Measurements from ENCODE around the gene PSMD11. TPM values are rescaled to one million over a fixed set of nuclear protein-coding genes. Genes with fewer than 3 reads are reported as not detected.

Gene PSMD11
- total and polyA plus RNA-seq, 2 of the 13 experiments (the other 11 are each of a cell fraction or from before 2014, with no cell fraction given), result 69.8 to 152 TPM

- ATAC-seq (no peak), DNase-seq (ENCODE audit: low spot score) (no peak), FAIRE-seq (no peak)
- in situ Hi-C loops (cut with HindIII; ENCODE audit: extremely low pct_ligation_motif_present, low pct_unique_long_range_greater_than_20kb), result no loop called here
- H3K79me2 ChIP-seq (ENCODE audit: insufficient read depth, low read length), result no peaks in the 10 kb centered on the region
- no peaks in the 10 kb centered on the region for H3K27me3 ChIP-seq (ENCODE audit: control insufficient read depth in 1 of 2, insufficient read depth in 2 of 2, low read length in 2 of 2)
- H3K4me2 ChIP-seq (ENCODE audit: low read depth, low read length), result no peak overlapping the region
- no peak overlapping the region for H3K4me3 ChIP-seq (replicated peaks in 1 of 3; ENCODE audit: insufficient read depth in 1 of 3, low read depth in 2 of 3, low read length in 3 of 3)
- peaks cover 2 to 4% of the 10 kb centered on the region in 2 experiments; a peak in 2 of 5 replicates for H3K36me3 ChIP-seq (replicated peaks in 1 of 2; ENCODE audit: control insufficient read depth in 1 of 2, insufficient read depth in 2 of 2, low read length in 2 of 2)
- no peak for TF ChIP-seq ZNF629 (CRISPR knock-in tag; conservative IDR thresholded peaks at IDR 0.05)
- no peak for TF ChIP-seq EP300 (IDR thresholded peaks at IDR 0.05; ENCODE audit: low read depth in 2 of 2, low read length in 2 of 2)
- TF ChIP-seq EP300 (CRISPR knock-in tag; IDR thresholded peaks at IDR 0.05; ENCODE audit: borderline replicate concordance), result no peak
- TF ChIP-seq MED1 (CRISPR knock-in tag; IDR thresholded peaks at IDR 0.05), result no peak
- no peak for TF ChIP-seq ZSCAN9 (CRISPR knock-in tag; IDR thresholded peaks at IDR 0.05; ENCODE audit: borderline replicate concordance)
- TF ChIP-seq BRD4 (CRISPR knock-in tag; IDR thresholded peaks at IDR 0.05), result no peak
- TF ChIP-seq ZNF800 (CRISPR knock-in tag; IDR thresholded peaks at IDR 0.05), result no peak
- no peak for TF ChIP-seq ARID2 (CRISPR knock-in tag; IDR thresholded peaks at IDR 0.05; ENCODE audit: borderline replicate concordance)
- no peak for TF ChIP-seq SKIL (CRISPR knock-in tag; IDR thresholded peaks at IDR 0.05; ENCODE audit: borderline replicate concordance)
- TF ChIP-seq, protein P1, sequence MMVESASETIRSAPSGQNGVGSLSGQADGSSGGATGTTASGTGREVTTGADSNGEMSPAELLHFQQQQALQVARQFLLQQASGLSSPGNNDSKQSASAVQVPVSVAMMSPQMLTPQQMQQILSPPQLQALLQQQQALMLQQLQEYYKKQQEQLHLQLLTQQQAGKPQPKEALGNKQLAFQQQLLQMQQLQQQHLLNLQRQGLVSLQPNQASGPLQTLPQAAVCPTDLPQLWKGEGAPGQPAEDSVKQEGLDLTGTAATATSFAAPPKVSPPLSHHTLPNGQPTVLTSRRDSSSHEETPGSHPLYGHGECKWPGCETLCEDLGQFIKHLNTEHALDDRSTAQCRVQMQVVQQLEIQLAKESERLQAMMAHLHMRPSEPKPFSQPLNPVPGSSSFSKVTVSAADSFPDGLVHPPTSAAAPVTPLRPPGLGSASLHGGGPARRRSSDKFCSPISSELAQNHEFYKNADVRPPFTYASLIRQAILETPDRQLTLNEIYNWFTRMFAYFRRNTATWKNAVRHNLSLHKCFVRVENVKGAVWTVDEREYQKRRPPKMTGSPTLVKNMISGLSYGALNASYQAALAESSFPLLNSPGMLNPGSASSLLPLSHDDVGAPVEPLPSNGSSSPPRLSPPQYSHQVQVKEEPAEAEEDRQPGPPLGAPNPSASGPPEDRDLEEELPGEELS (CRISPR knock-in tag; IDR thresholded peaks at IDR 0.05), result no peak
- TF ChIP-seq CREM (IDR thresholded peaks at IDR 0.05), result no peak
- TF ChIP-seq CREM (CRISPR knock-in tag; IDR thresholded peaks at IDR 0.05), result no peak
- intact Hi-C loops (cut with micrococcal nuclease; ENCODE audit: unreplicated experiment), result no loop called here
- ChIA-PET CTCF (ENCODE audit: low intra/inter-chr PET ratio, low total read pairs) (no interaction called here), POLR2A (no interaction called here)
- 92% methylated on average over 3 of the region's 11 CpGs for WGBS (ENCODE audit: low lambda C conversion rate)
- H3K4me1 ChIP-seq (ENCODE audit: insufficient read depth, low read length), result peaks cover 19% of the 10 kb centered on the region
- H3K9me3 ChIP-seq (ENCODE audit: low read length), result no peaks in the 10 kb centered on the region
- H2AFZ ChIP-seq (ENCODE audit: low read length), result no peak overlapping the region
- H4K20me1 ChIP-seq (ENCODE audit: insufficient read depth, low read length), result no peaks in the 10 kb centered on the region
- no TSS peak for BruUV-seq (replicated peaks)
- H3K27ac ChIP-seq (ENCODE audit: extremely low read length, insufficient read depth, low read length), result no peak overlapping the region
- no peak overlapping the region for H3K9ac ChIP-seq (ENCODE audit: insufficient read depth, low read depth, low read length)
These were observed 49.7 kb downstream of the PSMD11 start for GRCh38 chr17:32493976-32494513.
